Peyer's patch (tissue), 4 donors: ENCODE data around the gene LRRFIP1. TPM values are rescaled to one million over a fixed set of nuclear protein-coding genes. Genes with fewer than 3 reads are reported as not detected.

Experiments
- DNase-seq, 3 donors: peaks; one replicate each; pipeline ENCODE4 v3.0.0-alpha.2; 2017 to 2019
- H3K27ac ChIP-seq, 4 donors: fragments of 200-600 bp; sonication (generic); one replicate each; pipeline ENCODE4 v1.5.1; 2016 to 2019
- H3K27me3 ChIP-seq, 2 donors: fragments of 200-600 bp; sonication (generic); one replicate each; pipeline ENCODE4 v1.5.1; 2019
- H3K36me3 ChIP-seq, 3 donors: fragments of 200-600 bp; sonication (generic); one replicate each; pipeline ENCODE4 v1.5.1; 2016 to 2019
- H3K4me1 ChIP-seq, 4 donors: fragments of 200-600 bp; sonication (generic); one replicate each; pipeline ENCODE4 v1.5.1; 2016 to 2019
- H3K4me3 ChIP-seq, 4 donors: fragments of 200-600 bp; sonication (generic); 1 replicate in 3 of 4; 2 replicates in 1 of 4; pipeline ENCODE4 v1.5.1; 2016 to 2019; ENCODE audit warnings: mild to moderate bottlenecking in 1 of 4
- H3K9me3 ChIP-seq, 4 donors: fragments of 200-600 bp; sonication (generic); one replicate each; pipeline ENCODE4 v1.5.1; 2016 to 2019; ENCODE audit warnings: mild to moderate bottlenecking in 1 of 4
- POLR2A ChIP-seq, 2 donors: fragments of 450-650 bp; IDR thresholded peaks; one replicate each; pipeline ENCODE4 v1.5.1; 2017; ENCODE audit warnings: antibody characterized with exemption in 2 of 2, mild to moderate bottlenecking in 2 of 2, moderate library complexity in 2 of 2
- total RNA-seq, 4 donors: library from RNA; depleted of rRNA; stranded (reverse); fragments of >200 nt; gene quantifications; one replicate each; pipeline ENCODE4 v1.1.0, GENCODE V29; 2016
- TF ChIP-seq, protein P1 (sequence below), 6 experiments: fragments of 450-650 bp in 4 of 6; fragments of 200-600 bp in 2 of 6; sonication (generic) in 1 of 6; IDR thresholded peaks; one replicate each; pipeline ENCODE4 v1.5.1; 2017 to 2019; ENCODE audit warnings: antibody characterized with exemption in 6 of 6, mild to moderate bottlenecking in 3 of 6, moderate library complexity in 1 of 6

Gene LRRFIP1
- total RNA-seq, 4 donors from 2014 or later = 114 to 182 (median 135) TPM

DNA sequence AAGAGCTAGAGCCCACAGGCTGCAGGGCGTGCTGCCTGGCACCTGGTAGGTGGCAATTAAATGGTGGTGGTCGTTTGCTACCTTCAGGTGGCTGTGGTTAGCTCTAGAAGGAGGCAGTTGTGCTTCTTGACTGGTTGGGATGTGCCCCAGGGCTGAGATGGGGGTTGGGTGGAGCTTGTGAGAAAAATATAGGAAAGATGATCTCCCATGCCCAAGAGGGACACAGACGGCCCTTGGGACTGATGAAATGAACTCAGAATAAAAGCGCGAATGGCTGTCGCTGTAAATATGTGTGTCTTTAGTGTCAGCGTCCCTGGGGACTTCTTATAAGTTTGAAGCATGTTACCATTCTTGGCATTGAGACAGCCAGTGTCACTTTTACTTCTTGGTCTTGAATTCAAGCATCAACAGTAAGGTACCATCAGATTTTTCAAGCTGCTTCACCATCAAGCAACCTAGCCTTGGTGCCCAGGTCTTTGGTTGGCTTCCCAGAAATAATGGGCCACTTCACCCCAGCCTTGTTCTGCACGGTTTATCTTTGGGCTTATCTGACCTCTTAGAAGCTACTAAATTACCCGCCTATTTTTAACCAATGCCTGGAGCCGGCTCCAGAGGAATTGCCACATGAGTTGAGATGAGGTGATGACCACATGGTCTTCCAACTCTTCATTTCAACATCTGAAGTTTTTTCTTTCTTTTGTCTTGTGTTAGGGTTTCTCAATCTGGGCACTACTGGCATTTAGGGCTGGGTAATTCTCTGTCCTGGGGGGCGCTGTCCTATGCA, 11.9 kb downstream of the LRRFIP1 start:
- Histone ChIP-seq H3K4me3 (no peak overlapping the region), H3K27ac (no peak overlapping the region), H3K4me1 (no peaks in the 10 kb centered on the region), H3K27me3 (no peaks in the 10 kb centered on the region), H3K36me3 (no peaks in the 10 kb centered on the region), H3K9me3 (no peaks in the 10 kb centered on the region)
- DNase-seq = no peak
- TF ChIP-seq, protein P1, sequence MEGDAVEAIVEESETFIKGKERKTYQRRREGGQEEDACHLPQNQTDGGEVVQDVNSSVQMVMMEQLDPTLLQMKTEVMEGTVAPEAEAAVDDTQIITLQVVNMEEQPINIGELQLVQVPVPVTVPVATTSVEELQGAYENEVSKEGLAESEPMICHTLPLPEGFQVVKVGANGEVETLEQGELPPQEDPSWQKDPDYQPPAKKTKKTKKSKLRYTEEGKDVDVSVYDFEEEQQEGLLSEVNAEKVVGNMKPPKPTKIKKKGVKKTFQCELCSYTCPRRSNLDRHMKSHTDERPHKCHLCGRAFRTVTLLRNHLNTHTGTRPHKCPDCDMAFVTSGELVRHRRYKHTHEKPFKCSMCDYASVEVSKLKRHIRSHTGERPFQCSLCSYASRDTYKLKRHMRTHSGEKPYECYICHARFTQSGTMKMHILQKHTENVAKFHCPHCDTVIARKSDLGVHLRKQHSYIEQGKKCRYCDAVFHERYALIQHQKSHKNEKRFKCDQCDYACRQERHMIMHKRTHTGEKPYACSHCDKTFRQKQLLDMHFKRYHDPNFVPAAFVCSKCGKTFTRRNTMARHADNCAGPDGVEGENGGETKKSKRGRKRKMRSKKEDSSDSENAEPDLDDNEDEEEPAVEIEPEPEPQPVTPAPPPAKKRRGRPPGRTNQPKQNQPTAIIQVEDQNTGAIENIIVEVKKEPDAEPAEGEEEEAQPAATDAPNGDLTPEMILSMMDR (IDR thresholded peaks at IDR 0.05) = no peak
- no peak for TF ChIP-seq POLR2A (IDR thresholded peaks at IDR 0.05)

DNA sequence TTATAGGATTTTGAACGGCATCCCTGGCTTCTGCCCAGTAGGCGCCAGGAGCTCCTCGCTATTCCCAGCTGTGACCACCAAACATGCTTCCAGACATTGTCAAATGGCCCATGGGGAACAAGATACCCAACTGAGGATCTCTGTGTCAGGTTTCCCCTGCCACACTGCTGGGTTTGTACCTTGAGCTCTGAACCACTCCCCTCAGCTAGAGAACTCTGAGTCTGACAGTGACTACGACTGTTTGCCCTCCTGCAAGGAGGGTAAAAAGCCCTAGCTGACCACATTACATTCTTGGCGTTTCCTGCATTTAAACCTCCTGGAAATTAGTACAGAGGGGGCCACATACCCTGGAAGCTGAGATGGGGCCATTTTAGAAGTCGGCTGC, 12.4 kb downstream of the LRRFIP1 start:
- no peaks in the 10 kb centered on the region for H3K4me1 ChIP-seq
- no peak for TF ChIP-seq POLR2A (IDR thresholded peaks at IDR 0.05)
- TF ChIP-seq, protein P1 (IDR thresholded peaks at IDR 0.05) = no peak
- no peaks in the 10 kb centered on the region for H3K9me3 ChIP-seq
- no peak overlapping the region for H3K27ac ChIP-seq
- no peak overlapping the region for H3K4me3 ChIP-seq
- H3K36me3 ChIP-seq = no peaks in the 10 kb centered on the region
- DNase-seq = no peak
- H3K27me3 ChIP-seq = no peaks in the 10 kb centered on the region

GRCh38 chr2:237640493-237640998, 13.2 kb downstream of the LRRFIP1 start:
- H3K4me3 ChIP-seq = no peak overlapping the region
- no peak for DNase-seq
- TF ChIP-seq, protein P1 (IDR thresholded peaks at IDR 0.05) = no peak
- TF ChIP-seq POLR2A (IDR thresholded peaks at IDR 0.05) = no peak
- H3K27me3 ChIP-seq = no peaks in the 10 kb centered on the region
- H3K9me3 ChIP-seq = no peaks in the 10 kb centered on the region
- H3K4me1 ChIP-seq = no peaks in the 10 kb centered on the region
- H3K27ac ChIP-seq = no peak overlapping the region
- H3K36me3 ChIP-seq = no peaks in the 10 kb centered on the region

GRCh38 chr2:237642038-237642734, 14.8 kb downstream of the LRRFIP1 start:
- TF ChIP-seq POLR2A (IDR thresholded peaks at IDR 0.05) = no peak
- TF ChIP-seq, protein P1 (IDR thresholded peaks at IDR 0.05) = no peak
- Histone ChIP-seq H3K27ac (no peak overlapping the region), H3K4me1 (no peaks in the 10 kb centered on the region), H3K4me3 (no peak overlapping the region), H3K27me3 (no peaks in the 10 kb centered on the region), H3K36me3 (no peaks in the 10 kb centered on the region), H3K9me3 (no peaks in the 10 kb centered on the region)
- no peak for DNase-seq

- H3K4me1 ChIP-seq = no peaks in the 10 kb centered on the region
- H3K36me3 ChIP-seq = no peaks in the 10 kb centered on the region
- TF ChIP-seq, protein P1 (IDR thresholded peaks at IDR 0.05) = no peak
- TF ChIP-seq POLR2A (IDR thresholded peaks at IDR 0.05) = no peak
- H3K9me3 ChIP-seq = no peaks in the 10 kb centered on the region
- no peak overlapping the region for H3K4me3 ChIP-seq
- peak in 1 of 3 donors; percentile 35 for DNase-seq
- no peak overlapping the region for H3K27ac ChIP-seq
- no peaks in the 10 kb centered on the region for H3K27me3 ChIP-seq
Measured at GRCh38 chr2:237643066-237643465, 15.7 kb downstream of the LRRFIP1 start.
